Pericardium fibroblast (primary cell): ENCODE measurements around the gene VIM. TPM values are rescaled to one million over a fixed set of nuclear protein-coding genes. Genes with fewer than 3 reads are reported as not detected.

Source experiments
- total RNA-seq: library from RNA; depleted of rRNA; stranded (reverse); fragments of >200 nt; gene quantifications from 2 replicates; pipeline ENCODE4 v1.2.3, GENCODE V29; 2015

Gene VIM
- total RNA-seq: 6,635 and 6,679 TPM in 2 replicates

DNA sequence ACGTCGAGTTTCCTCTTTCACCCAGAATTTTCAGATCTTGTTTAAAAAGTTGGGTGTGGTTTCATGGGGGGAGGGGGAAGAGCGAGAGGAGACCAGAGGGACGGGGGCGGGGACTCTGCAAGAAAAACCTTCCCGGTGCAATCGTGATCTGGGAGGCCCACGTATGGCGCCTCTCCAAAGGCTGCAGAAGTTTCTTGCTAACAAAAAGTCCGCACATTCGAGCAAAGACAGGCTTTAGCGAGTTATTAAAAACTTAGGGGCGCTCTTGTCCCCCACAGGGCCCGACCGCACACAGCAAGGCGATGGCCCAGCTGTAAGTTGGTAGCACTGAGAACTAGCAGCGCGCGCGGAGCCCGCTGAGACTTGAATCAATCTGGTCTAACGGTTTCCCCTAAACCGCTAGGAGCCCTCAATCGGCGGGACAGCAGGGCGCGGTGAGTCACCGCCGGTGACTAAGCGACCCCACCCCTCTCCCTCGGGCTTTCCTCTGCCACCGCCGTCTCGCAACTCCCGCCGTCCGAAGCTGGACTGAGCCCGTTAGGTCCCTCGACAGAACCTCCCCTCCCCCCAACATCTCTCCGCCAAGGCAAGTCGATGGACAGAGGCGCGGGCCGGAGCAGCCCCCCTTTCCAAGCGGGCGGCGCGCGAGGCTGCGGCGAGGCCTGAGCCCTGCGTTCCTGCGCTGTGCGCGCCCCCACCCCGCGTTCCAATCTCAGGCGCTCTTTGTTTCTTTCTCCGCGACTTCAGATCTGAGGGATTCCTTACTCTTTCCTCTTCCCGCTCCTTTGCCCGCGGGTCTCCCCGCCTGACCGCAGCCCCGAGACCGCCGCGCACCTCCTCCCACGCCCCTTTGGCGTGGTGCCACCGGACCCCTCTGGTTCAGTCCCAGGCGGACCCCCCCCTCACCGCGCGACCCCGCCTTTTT lies at the start of gene VIM:
TSS of gene VIM (plus strand) at position 151 of the 925 bp plus-strand sequence. CDS start 1,182 bp downstream, outside the sequence.

GRCh38 chr10:17200912-17201793 lies 26.9 kb upstream of the VIM start, which contains the start of gene TRDMT1:
Gene TRDMT1, minus strand, starts transcription at chr10:17201672. Its CDS starts 38 bp downstream, at chr10:17201634.

Other genes with a start within 250 kb of the VIM start
- 0.47 and 0.77 TPM in 2 replicates for gene CUBN, start 98.4 kb upstream of the VIM start, total RNA-seq
- gene TRDMT1, start 26.6 kb upstream of the VIM start, total RNA-seq: 2.1 and 2.7 TPM in 2 replicates
- gene ST8SIA6, start 226.4 kb downstream of the VIM start, total RNA-seq: 1.6 TPM in 1 of 2 replicates, not detected in the other